HepG2 (cell line): ENCODE results near the gene LCP2.

ENCODE experiments used
- ATM ChIP-seq: fragments of 450-650 bp; IDR thresholded peaks from 2 replicates; pipeline ENCODE4 v1.7.1; 2017; ENCODE audit warnings: mild to moderate bottlenecking, borderline replicate concordance
- CEBPB ChIP-seq: IDR thresholded peaks from 2 replicates; pipeline ENCODE4 v1.6.1; 2011; ENCODE audit warnings: low read depth, low read length, improper control_type of control experiment, borderline replicate concordance
- CEBPG ChIP-seq: IDR thresholded peaks from 2 replicates; pipeline ENCODE4 v1.6.1; 2016
- POLR2AphosphoS5 ChIP-seq: IDR thresholded peaks from 2 replicates; pipeline ENCODE4 v1.6.1; 2012; ENCODE audit warnings: low read depth, low read length
- RAD21 ChIP-seq: fragments of 450-650 bp; formaldehyde crosslinking; IDR thresholded peaks from 2 replicates; pipeline ENCODE4 v1.5.0; 2020; ENCODE audit warnings: mild to moderate bottlenecking
- REST ChIP-seq, 2 experiments: IDR thresholded peaks; 2 replicates each; pipeline ENCODE4 v1.6.1; 2011 to 2012; ENCODE audit warnings: low read length in 2 of 2, borderline replicate concordance in 1 of 2, low read depth in 1 of 2, mild to moderate bottlenecking in 1 of 2, moderate library complexity in 1 of 2
- TP53 ChIP-seq: sonication (generic); formaldehyde crosslinking; conservative IDR thresholded peaks from 2 replicates; pipeline ENCODE4 v1.4.0; 2020; ENCODE audit warnings: missing genetic modification reagents
- YY1 ChIP-seq: IDR thresholded peaks from 2 replicates; pipeline ENCODE4 v1.6.1; 2011; ENCODE audit warnings: low read length, low read depth, moderate library complexity, mild to moderate bottlenecking; ENCODE audit not compliant: insufficient read depth, insufficient replicate concordance
- TF ChIP-seq, protein P1 (sequence below): sonication (generic); formaldehyde crosslinking; IDR thresholded peaks from 2 replicates; pipeline ENCODE4 v1.5.0; 2020; ENCODE audit warnings: mild to moderate bottlenecking, missing genetic modification reagents, moderate library complexity
- TF ChIP-seq, protein P2 (sequence below): sonication (generic); formaldehyde crosslinking; IDR thresholded peaks from 2 replicates; pipeline ENCODE4 v1.4.0; 2020; ENCODE audit warnings: missing genetic modification reagents, low read depth, mild to moderate bottlenecking, borderline replicate concordance

DNA sequence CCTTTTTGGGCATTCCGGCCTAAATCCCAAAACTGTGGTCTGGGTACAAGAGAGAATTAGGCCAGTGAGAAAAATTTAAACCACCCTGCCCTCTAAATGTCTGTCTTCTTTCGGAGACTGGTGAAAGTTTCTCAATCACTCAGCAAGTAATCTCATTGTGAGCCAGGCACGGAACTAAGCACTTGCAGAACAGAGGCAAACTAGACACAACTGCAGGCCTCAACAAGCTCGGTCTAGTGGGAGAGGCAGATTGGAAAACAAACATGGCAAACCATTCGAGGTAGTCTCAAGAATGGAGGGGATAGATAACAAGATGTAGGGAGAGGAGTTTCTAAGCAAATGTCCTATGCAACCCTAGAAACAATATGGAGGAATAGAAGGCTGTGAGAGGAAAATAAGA lies 73.7 kb downstream of the LCP2 start:
- TF ChIP-seq YY1 (no peak), RAD21 (CRISPR knock-in tag) (no peak), TP53 (CRISPR knock-in tag) (no peak), POLR2AphosphoS5 (no peak), REST (IDR thresholded peaks at IDR 0.05; ENCODE audit: borderline replicate concordance in 1 of 2, low read depth in 1 of 2, low read length in 2 of 2) (no peak), CEBPB (no peak), CEBPG (CRISPR knock-in tag) (no peak), ATM (no peak)
- TF ChIP-seq, protein P1, sequence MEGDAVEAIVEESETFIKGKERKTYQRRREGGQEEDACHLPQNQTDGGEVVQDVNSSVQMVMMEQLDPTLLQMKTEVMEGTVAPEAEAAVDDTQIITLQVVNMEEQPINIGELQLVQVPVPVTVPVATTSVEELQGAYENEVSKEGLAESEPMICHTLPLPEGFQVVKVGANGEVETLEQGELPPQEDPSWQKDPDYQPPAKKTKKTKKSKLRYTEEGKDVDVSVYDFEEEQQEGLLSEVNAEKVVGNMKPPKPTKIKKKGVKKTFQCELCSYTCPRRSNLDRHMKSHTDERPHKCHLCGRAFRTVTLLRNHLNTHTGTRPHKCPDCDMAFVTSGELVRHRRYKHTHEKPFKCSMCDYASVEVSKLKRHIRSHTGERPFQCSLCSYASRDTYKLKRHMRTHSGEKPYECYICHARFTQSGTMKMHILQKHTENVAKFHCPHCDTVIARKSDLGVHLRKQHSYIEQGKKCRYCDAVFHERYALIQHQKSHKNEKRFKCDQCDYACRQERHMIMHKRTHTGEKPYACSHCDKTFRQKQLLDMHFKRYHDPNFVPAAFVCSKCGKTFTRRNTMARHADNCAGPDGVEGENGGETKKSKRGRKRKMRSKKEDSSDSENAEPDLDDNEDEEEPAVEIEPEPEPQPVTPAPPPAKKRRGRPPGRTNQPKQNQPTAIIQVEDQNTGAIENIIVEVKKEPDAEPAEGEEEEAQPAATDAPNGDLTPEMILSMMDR (CRISPR knock-in tag): no peak
- TF ChIP-seq, protein P2, sequence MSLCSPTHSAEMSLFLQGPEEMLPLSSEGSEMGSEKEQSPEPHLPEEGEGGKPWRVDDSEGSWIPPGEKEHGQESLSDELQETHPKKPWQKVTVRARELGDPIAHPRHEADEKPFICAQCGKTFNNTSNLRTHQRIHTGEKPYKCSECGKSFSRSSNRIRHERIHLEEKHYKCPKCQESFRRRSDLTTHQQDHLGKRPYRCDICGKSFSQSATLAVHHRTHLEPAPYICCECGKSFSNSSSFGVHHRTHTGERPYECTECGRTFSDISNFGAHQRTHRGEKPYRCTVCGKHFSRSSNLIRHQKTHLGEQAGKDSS (CRISPR knock-in tag): no peak
